Measurements from ENCODE around the gene KHDC4.

The KHDC4 gene

GRCh38 chr1:155934097-155934935 is at the start of gene KHDC4:
Gene KHDC4 (minus strand): TSS chr1:155934413. CDS start chr1:155934373, 40 bp downstream.
- DNase-seq (ENCODE audit: low read depth in 2 of 2), result peak; percentile 89 to 92

GRCh38 chr1:155983191-155984024 is 49.2 kb upstream of the KHDC4 start:
- no peak for DNase-seq (ENCODE audit: low read depth in 2 of 2)

GRCh38 chr1:155982106-155982505 is 47.9 kb upstream of the KHDC4 start:
- no peak for DNase-seq (ENCODE audit: low read depth in 2 of 2)

GRCh38 chr1:155981266-155982088 is 47.3 kb upstream of the KHDC4 start:
- no peak for DNase-seq (ENCODE audit: low read depth in 2 of 2)

- DNase-seq (ENCODE audit: low read depth in 2 of 2), result no peak
These were observed 45.6 kb upstream of the KHDC4 start for GRCh38 chr1:155979597-155980343.

- DNase-seq (ENCODE audit: low read depth in 2 of 2), result no peak
These were observed 44.8 kb upstream of the KHDC4 start for GRCh38 chr1:155978973-155979429.

- DNase-seq (ENCODE audit: low read depth in 2 of 2), result peak; percentile 80 to 85
These were observed 44.2 kb upstream of the KHDC4 start, which contains the start of gene ARHGEF2 for GRCh38 chr1:155978325-155978972. Gene ARHGEF2 (minus strand): TSS chr1:155978547. CDS start chr1:155978427, 120 bp downstream.

- peak; percentile 71 to 80 for DNase-seq (ENCODE audit: low read depth in 2 of 2)
These were observed 43.6 kb upstream of the KHDC4 start for GRCh38 chr1:155977690-155978324.

- no peak for DNase-seq (ENCODE audit: low read depth in 2 of 2)
These were observed 42.9 kb upstream of the KHDC4 start for GRCh38 chr1:155976913-155977689.

GRCh38 chr1:155976062-155976912 is 42.1 kb upstream of the KHDC4 start:
- peak in 1 of 2 donors; percentile 60 for DNase-seq (ENCODE audit: low read depth in 2 of 2)

GRCh38 chr1:155975375-155976061 is 41.3 kb upstream of the KHDC4 start:
- no peak for DNase-seq (ENCODE audit: low read depth in 2 of 2)

GRCh38 chr1:155974208-155975115 is 40.2 kb upstream of the KHDC4 start:
- DNase-seq (ENCODE audit: low read depth in 2 of 2), result no peak

- DNase-seq (ENCODE audit: low read depth in 2 of 2), result no peak
These were observed 39.5 kb upstream of the KHDC4 start for GRCh38 chr1:155973723-155974122.

GRCh38 chr1:155971910-155972809 is 37.9 kb upstream of the KHDC4 start:
- DNase-seq (ENCODE audit: low read depth in 2 of 2), result no peak

GRCh38 chr1:155970531-155971167 is 36.4 kb upstream of the KHDC4 start:
- no peak for DNase-seq (ENCODE audit: low read depth in 2 of 2)
